NCI-H774 (cell line): ENCODE measurements around the gene THY1.

Experiments used
- DNase-seq: peaks from one replicate; lab custom pipeline; 2025; lab: John Stamatoyannopoulos, UW

The THY1 gene

GRCh38 chr11:119382101-119382500 is 40.9 kb downstream of the THY1 start:
- DNase-seq = no peak

GRCh38 chr11:119381181-119381988 is 41.6 kb downstream of the THY1 start, which contains the start of gene USP2:
Gene USP2, minus strand, starts transcription at chr11:119381690. Its CDS starts 8,210 bp downstream, at chr11:119373480.
- peak; percentile 96 for DNase-seq

- DNase-seq = no peak
Measured at GRCh38 chr11:119380827-119381180, 42.2 kb downstream of the THY1 start.

- no peak for DNase-seq
Measured at GRCh38 chr11:119380160-119380826, 42.7 kb downstream of the THY1 start.

- DNase-seq = no peak
Measured at GRCh38 chr11:119378851-119379465, 44.0 kb downstream of the THY1 start.

- DNase-seq = no peak
Measured at GRCh38 chr11:119377961-119378667, 44.9 kb downstream of the THY1 start.

GRCh38 chr11:119377112-119377901 is 45.7 kb downstream of the THY1 start:
- no peak for DNase-seq

GRCh38 chr11:119376197-119376847 is 46.6 kb downstream of the THY1 start:
- peak; percentile 24 for DNase-seq

- no peak for DNase-seq
Measured at GRCh38 chr11:119375337-119376196, 47.4 kb downstream of the THY1 start.

- DNase-seq = no peak
Measured at GRCh38 chr11:119374632-119375336, 48.2 kb downstream of the THY1 start.

- peak; percentile 59 for DNase-seq
Measured at GRCh38 chr11:119373921-119374631, 48.9 kb downstream of the THY1 start.

GRCh38 chr11:119373059-119373920 is 49.7 kb downstream of the THY1 start:
- DNase-seq = no peak

- no peak for DNase-seq
Measured at GRCh38 chr11:119372260-119373058, 50.5 kb downstream of the THY1 start.

GRCh38 chr11:119371778-119372182 is 51.2 kb downstream of the THY1 start:
- peak; percentile 23 for DNase-seq

GRCh38 chr11:119371067-119371601 is 51.8 kb downstream of the THY1 start:
- no peak for DNase-seq

GRCh38 chr11:119370486-119371046 is 52.4 kb downstream of the THY1 start:
- no peak for DNase-seq
